Trophoblast cell (in vitro differentiated cells and primary cell): ENCODE data around the gene GYPA.

Source experiments
- DNase-seq, 2 donors: peaks; one replicate each; pipeline ENCODE4 v3.0.0-alpha.2; 2016
- H2AFZ ChIP-seq: 2 replicates; pipeline ENCODE4 v1.6.1; 2013; ENCODE audit warnings: low read length, moderate library complexity, mild to moderate bottlenecking; ENCODE audit not compliant: insufficient read depth, poor library complexity
- H2AK5ac ChIP-seq: 2 replicates; pipeline ENCODE4 v1.6.1; 2013; ENCODE audit warnings: mild to moderate bottlenecking, low read length
- H2BK120ac ChIP-seq: 2 replicates; pipeline ENCODE4 v1.6.1; 2013; ENCODE audit warnings: low read length, mild to moderate bottlenecking, moderate library complexity; ENCODE audit not compliant: insufficient read depth, poor library complexity
- H2BK12ac ChIP-seq: 2 replicates; pipeline ENCODE4 v1.6.1; 2013; ENCODE audit warnings: mild to moderate bottlenecking, low read length, moderate library complexity
- H2BK5ac ChIP-seq: 2 replicates; pipeline ENCODE4 v1.6.1; 2013; ENCODE audit warnings: low read length, low read depth, moderate library complexity, mild to moderate bottlenecking; ENCODE audit not compliant: poor library complexity
- H3K14ac ChIP-seq: 2 replicates; pipeline ENCODE4 v1.6.1; 2013; ENCODE audit warnings: mild to moderate bottlenecking, low read length
- H3K18ac ChIP-seq: 2 replicates; pipeline ENCODE4 v1.6.1; 2013; ENCODE audit warnings: mild to moderate bottlenecking, low read length
- H3K23ac ChIP-seq: 2 replicates; pipeline ENCODE4 v1.6.1; 2013; ENCODE audit warnings: low read length
- H3K27ac ChIP-seq: 2 replicates; pipeline ENCODE4 v1.5.1; 2013; ENCODE audit warnings: low read depth, mild to moderate bottlenecking, inconsistent platforms, low read length, moderate library complexity
- H3K27me3 ChIP-seq: 2 replicates; pipeline ENCODE4 v1.6.1; 2013; ENCODE audit warnings: inconsistent platforms, mild to moderate bottlenecking, low read length, moderate library complexity; ENCODE audit not compliant: insufficient read depth
- H3K36me3 ChIP-seq, 2 experiments: 1 replicate in 1 of 2; 2 replicates in 1 of 2; pipeline ENCODE4 v1.6.1; 2013; ENCODE audit warnings: low read length in 2 of 2, mild to moderate bottlenecking in 2 of 2, moderate library complexity in 1 of 2; ENCODE audit not compliant: insufficient read depth in 2 of 2, control insufficient read depth in 1 of 2
- H3K4ac ChIP-seq: 2 replicates; pipeline ENCODE4 v1.6.1; 2013; ENCODE audit warnings: low read depth, mild to moderate bottlenecking, low read length, moderate library complexity
- H3K4me1 ChIP-seq, 2 experiments: 1 replicate in 1 of 2; 2 replicates in 1 of 2; pipeline ENCODE4 v1.6.1; 2013; ENCODE audit warnings: low read length in 2 of 2, mild to moderate bottlenecking in 2 of 2, moderate library complexity in 1 of 2; ENCODE audit not compliant: insufficient read depth in 2 of 2, control insufficient read depth in 1 of 2
- H3K4me2 ChIP-seq: 2 replicates; pipeline ENCODE4 v1.6.1; 2013; ENCODE audit warnings: inconsistent platforms, mild to moderate bottlenecking, low read length, moderate library complexity
- H3K4me3 ChIP-seq: 2 replicates; pipeline ENCODE4 v1.5.1; 2013; ENCODE audit warnings: mild to moderate bottlenecking, low read depth, low read length, inconsistent platforms
- H3K79me1 ChIP-seq: one replicate; pipeline ENCODE4 v1.6.1; 2013; ENCODE audit warnings: low read length
- H3K79me2 ChIP-seq: 2 replicates; pipeline ENCODE4 v1.6.1; 2013; ENCODE audit warnings: low read length, mild to moderate bottlenecking; ENCODE audit not compliant: control insufficient read depth, insufficient read depth, poor library complexity
- H3K9ac ChIP-seq: 2 replicates; pipeline ENCODE4 v1.6.1; 2013; ENCODE audit warnings: mild to moderate bottlenecking, low read length
- H3K9me3 ChIP-seq: 2 replicates; pipeline ENCODE4 v1.6.1; 2013; ENCODE audit warnings: low read depth, mild to moderate bottlenecking, control low read depth, inconsistent platforms, low read length; ENCODE audit not compliant: insufficient read depth
- H4K12ac ChIP-seq: 2 replicates; pipeline ENCODE4 v1.6.1; 2013; ENCODE audit warnings: low read depth, mild to moderate bottlenecking, low read length, moderate library complexity
- H4K8ac ChIP-seq: 2 replicates; pipeline ENCODE4 v1.6.1; 2013; ENCODE audit warnings: low read depth, mild to moderate bottlenecking, low read length, moderate library complexity
- H4K91ac ChIP-seq: one replicate; pipeline ENCODE4 v1.6.1; 2013; ENCODE audit warnings: low read depth, mild to moderate bottlenecking, low read length, moderate library complexity
- WGBS: extraction: QIAGEN DNeasy Blood & Tissue Kit; methylation state at CpG from one replicate; pipeline ENCODE4 v1.1.7; 2013; ENCODE audit warnings: missing lambda C conversion rate; ENCODE audit not compliant: insufficient read length, insufficient coverage; ENCODE audit errors: extremely low coverage; 5-methylcytosine and 5-hydroxymethylcytosine counted together

Gene GYPA

GRCh38 chr4:144176476-144176875 is 36.0 kb upstream of the GYPA start:
- H3K27me3 ChIP-seq, result no peaks in the 10 kb centered on the region
- H2BK12ac ChIP-seq, result no peak overlapping the region
- H4K12ac ChIP-seq, result no peak overlapping the region
- peaks cover 0 to 3% of the 10 kb centered on the region in 2 experiments for H3K4me1 ChIP-seq
- no peak for DNase-seq
- no peaks in the 10 kb centered on the region for H3K79me1 ChIP-seq
- whole genome bisulfite sequencing, result no CpG with 5 or more reads among the region's 1 CpG
- no peak overlapping the region for H3K27ac ChIP-seq
- H2BK5ac ChIP-seq, result no peak overlapping the region
- H3K36me3 ChIP-seq, result no peaks in the 10 kb centered on the region
- no peak overlapping the region for H3K9ac ChIP-seq
- H4K91ac ChIP-seq, result no peak overlapping the region
- no peak overlapping the region for H2AFZ ChIP-seq
- H3K4ac ChIP-seq, result no peak overlapping the region
- H3K14ac ChIP-seq, result no peak overlapping the region
- no peak overlapping the region for H2AK5ac ChIP-seq
- H3K9me3 ChIP-seq, result no peaks in the 10 kb centered on the region
- H3K4me2 ChIP-seq, result no peak overlapping the region
- no peak overlapping the region for H4K8ac ChIP-seq
- H3K79me2 ChIP-seq, result no peaks in the 10 kb centered on the region
- H2BK120ac ChIP-seq, result no peak overlapping the region
- H3K23ac ChIP-seq, result no peak overlapping the region
- H3K18ac ChIP-seq, result no peak overlapping the region
- H3K4me3 ChIP-seq, result no peak overlapping the region

- no peak overlapping the region for H3K9ac ChIP-seq
- H3K27me3 ChIP-seq, result no peaks in the 10 kb centered on the region
- DNase-seq, result peak; percentile 2 to 86
- peaks cover 0 to 3% of the 10 kb centered on the region in 2 experiments for H3K4me1 ChIP-seq
- no peak overlapping the region for H4K8ac ChIP-seq
- H4K91ac ChIP-seq, result no peak overlapping the region
- no CpG with 5 or more reads among the region's 5 CpGs for WGBS
- H3K18ac ChIP-seq, result no peak overlapping the region
- H3K79me2 ChIP-seq, result no peaks in the 10 kb centered on the region
- H2AK5ac ChIP-seq, result no peak overlapping the region
- no peak overlapping the region for H4K12ac ChIP-seq
- no peak overlapping the region for H2BK120ac ChIP-seq
- H3K4ac ChIP-seq, result no peak overlapping the region
- no peak overlapping the region for H3K4me2 ChIP-seq
- H3K9me3 ChIP-seq, result no peaks in the 10 kb centered on the region
- H3K36me3 ChIP-seq, result no peaks in the 10 kb centered on the region
- H3K27ac ChIP-seq, result no peak overlapping the region
- no peaks in the 10 kb centered on the region for H3K79me1 ChIP-seq
- no peak overlapping the region for H3K4me3 ChIP-seq
- H3K14ac ChIP-seq, result no peak overlapping the region
- no peak overlapping the region for H2AFZ ChIP-seq
- H3K23ac ChIP-seq, result no peak overlapping the region
- H2BK5ac ChIP-seq, result no peak overlapping the region
- no peak overlapping the region for H2BK12ac ChIP-seq
Observed at GRCh38 chr4:144174401-144175067, 34.0 kb upstream of the GYPA start.

DNA sequence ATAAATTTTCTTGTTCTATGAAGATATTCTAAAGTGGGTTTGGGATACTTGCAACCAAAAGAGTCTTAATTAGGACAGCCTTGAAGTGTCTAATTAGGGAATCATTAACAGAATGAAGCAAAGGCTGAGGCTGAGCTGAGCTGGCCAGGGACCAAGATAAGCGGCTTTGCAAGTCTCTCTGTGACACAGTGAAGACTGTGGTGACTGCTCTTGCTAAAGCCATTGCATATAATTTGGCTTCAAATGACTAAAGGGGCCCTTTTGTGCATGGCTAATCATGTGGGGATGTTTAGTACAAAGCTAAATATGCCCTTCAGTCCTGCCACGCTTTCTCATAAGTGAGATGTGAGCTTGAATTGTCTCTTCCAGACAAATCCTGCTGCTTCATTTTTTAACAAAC is 31.2 kb upstream of the GYPA start:
- Histone ChIP-seq H3K79me1 (no peaks in the 10 kb centered on the region), H3K9ac (no peak overlapping the region), H2BK120ac (no peak overlapping the region), H3K14ac (no peak overlapping the region), H3K27me3 (no peaks in the 10 kb centered on the region), H2AK5ac (no peak overlapping the region), H3K4ac (no peak overlapping the region), H4K8ac (no peak overlapping the region), H3K79me2 (no peaks in the 10 kb centered on the region), H2BK5ac (no peak overlapping the region), H3K23ac (no peak overlapping the region), H3K36me3 (no peaks in the 10 kb centered on the region), H2BK12ac (no peak overlapping the region), H3K4me2 (no peak overlapping the region), H4K91ac (no peak overlapping the region), H3K4me1 (no peaks in the 10 kb centered on the region), H3K27ac (no peak overlapping the region), H3K18ac (no peak overlapping the region), H3K9me3 (no peaks in the 10 kb centered on the region), H4K12ac (no peak overlapping the region), H3K4me3 (no peak overlapping the region), H2AFZ (no peak overlapping the region)
- no CpG with 5 or more reads among the region's 2 CpGs for WGBS
- DNase-seq, result no peak

DNA sequence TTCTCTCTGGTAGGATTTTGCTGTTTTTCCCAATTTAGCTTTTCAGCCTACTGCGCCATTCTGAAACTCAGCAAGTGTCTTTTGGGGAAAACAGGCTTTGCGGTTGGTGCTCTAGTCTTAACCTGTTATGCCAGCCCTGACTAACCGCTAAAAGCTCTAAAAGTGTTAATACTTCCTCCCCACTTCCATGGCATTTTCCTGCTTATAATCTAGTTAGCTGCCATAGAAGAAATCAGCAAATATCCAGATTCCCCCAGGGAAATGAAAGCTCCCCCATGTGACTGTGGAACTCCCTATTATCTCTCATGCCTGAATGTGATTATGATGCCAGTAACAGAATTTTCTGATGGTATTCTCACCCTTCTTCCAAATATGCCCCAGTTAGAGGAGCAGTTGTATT is 28.7 kb upstream of the GYPA start:
- no peaks in the 10 kb centered on the region for H3K4me1 ChIP-seq
- H3K18ac ChIP-seq, result no peak overlapping the region
- no peak for DNase-seq
- no peak overlapping the region for H3K4me2 ChIP-seq
- H2BK5ac ChIP-seq, result no peak overlapping the region
- H2AFZ ChIP-seq, result no peak overlapping the region
- H2BK12ac ChIP-seq, result no peak overlapping the region
- no peak overlapping the region for H4K8ac ChIP-seq
- H3K4me3 ChIP-seq, result no peak overlapping the region
- no peaks in the 10 kb centered on the region for H3K27me3 ChIP-seq
- H3K14ac ChIP-seq, result no peak overlapping the region
- H3K27ac ChIP-seq, result no peak overlapping the region
- no peak overlapping the region for H3K4ac ChIP-seq
- H3K79me2 ChIP-seq, result no peaks in the 10 kb centered on the region
- no CpG with 5 or more reads among the region's 3 CpGs for WGBS
- no peaks in the 10 kb centered on the region for H3K79me1 ChIP-seq
- H4K12ac ChIP-seq, result no peak overlapping the region
- H4K91ac ChIP-seq, result no peak overlapping the region
- H3K9me3 ChIP-seq, result no peaks in the 10 kb centered on the region
- no peak overlapping the region for H2BK120ac ChIP-seq
- no peaks in the 10 kb centered on the region for H3K36me3 ChIP-seq
- no peak overlapping the region for H2AK5ac ChIP-seq
- H3K23ac ChIP-seq, result no peak overlapping the region
- H3K9ac ChIP-seq, result no peak overlapping the region
